Activated naive CD4-positive, alpha-beta T cell treated with anti-CD3 and anti-CD28 coated beads, Interleukin-2, amount 10 ng/mL, durations not matched to agents 7 days and 5 days (primary cell): ENCODE data around the gene UQCC2.

Experiments used
- CTCF ChIA-PET: fragments of 350-600 bp; sonication (Branson Sonifier 250); formaldehyde crosslinking; loops from one replicate; lab custom pipeline; 2021; ENCODE audit warnings: antibody characterized with exemption; lab: Charles Lee
- DNase-seq: peaks from one replicate; pipeline ENCODE4 v3.0.0-alpha.2; 2020
- H3K27ac Mint-ChIP-seq: one replicate; pipeline ENCODE4 v1.8.0; 2021; ENCODE audit warnings: mild to moderate bottlenecking, moderate library complexity, mixed read lengths
- H3K27me3 Mint-ChIP-seq: one replicate; pipeline ENCODE4 v1.8.0; 2021; ENCODE audit warnings: mild to moderate bottlenecking, mixed read lengths
- H3K36me3 Mint-ChIP-seq: one replicate; pipeline ENCODE4 v1.8.0; 2021; ENCODE audit warnings: mixed read lengths
- H3K4me1 Mint-ChIP-seq: one replicate; pipeline ENCODE4 v1.8.0; 2021; ENCODE audit warnings: mixed read lengths
- H3K4me3 Mint-ChIP-seq: one replicate; pipeline ENCODE4 v1.8.0; 2021; ENCODE audit warnings: mild to moderate bottlenecking, moderate library complexity, mixed read lengths
- H3K9me3 Mint-ChIP-seq: one replicate; pipeline ENCODE4 v1.8.0; 2021; ENCODE audit warnings: mixed read lengths

Gene UQCC2

GRCh38 chr6:33659986-33660385 is 51.5 kb downstream of the UQCC2 start:
- Mint-ChIP-seq H3K27ac (no peak overlapping the region), H3K4me1 (no peaks in the 10 kb centered on the region), H3K9me3 (no peaks in the 10 kb centered on the region), H3K27me3 (no peaks in the 10 kb centered on the region), H3K4me3 (no peak overlapping the region), H3K36me3 (peaks cover 37% of the 10 kb centered on the region)
- CTCF ChIA-PET = interaction anchor here (1.1 kb wide), 1 partner anchor 52 kb away, joined by 3 read pairs; no protein-coding TSS in a partner anchor
- no peak for DNase-seq

DNA sequence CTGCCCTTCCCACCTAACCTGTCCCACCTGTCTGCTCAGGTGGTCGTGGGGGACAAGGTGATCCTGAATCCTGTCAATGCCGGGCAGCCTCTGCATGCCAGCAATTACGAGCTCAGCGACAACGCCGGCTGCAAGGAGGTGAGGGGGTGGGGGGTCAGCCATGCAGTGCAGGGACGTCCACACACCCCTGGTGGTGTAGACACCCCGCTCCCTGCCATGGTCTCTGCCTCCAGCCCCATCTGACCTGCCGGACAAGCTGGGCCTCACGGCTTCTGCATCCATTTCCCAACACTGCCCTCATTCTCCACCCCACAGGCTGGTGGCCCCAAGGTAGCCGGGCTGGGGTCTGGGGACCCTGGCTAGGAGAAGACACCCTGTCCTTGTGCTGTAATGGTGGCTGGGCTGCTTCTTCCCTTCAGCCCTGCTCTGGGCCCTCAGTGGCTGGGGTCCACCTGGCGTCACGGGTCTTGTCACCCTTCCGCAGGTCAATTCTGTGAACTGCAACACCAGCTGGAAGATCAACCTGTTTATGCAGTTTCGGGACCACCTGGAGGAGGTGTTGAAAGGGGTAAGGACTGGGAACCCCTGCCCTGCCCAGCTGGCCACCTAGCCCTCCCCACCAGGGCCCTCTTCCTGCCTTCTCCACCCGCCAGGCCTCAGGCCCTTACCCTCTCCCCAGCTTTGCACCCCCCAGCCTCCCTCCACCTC is 52.4 kb downstream of the UQCC2 start:
- Mint-ChIP-seq H3K27me3 (no peaks in the 10 kb centered on the region), H3K27ac (no peak overlapping the region), H3K9me3 (no peaks in the 10 kb centered on the region), H3K36me3 (peaks cover 32% of the 10 kb centered on the region), H3K4me1 (no peaks in the 10 kb centered on the region), H3K4me3 (no peak overlapping the region)
- CTCF ChIA-PET = interaction anchor here (1.1 kb wide), 1 partner anchor 52 kb away, joined by 3 read pairs; no protein-coding TSS in a partner anchor
- no peak for DNase-seq

DNA sequence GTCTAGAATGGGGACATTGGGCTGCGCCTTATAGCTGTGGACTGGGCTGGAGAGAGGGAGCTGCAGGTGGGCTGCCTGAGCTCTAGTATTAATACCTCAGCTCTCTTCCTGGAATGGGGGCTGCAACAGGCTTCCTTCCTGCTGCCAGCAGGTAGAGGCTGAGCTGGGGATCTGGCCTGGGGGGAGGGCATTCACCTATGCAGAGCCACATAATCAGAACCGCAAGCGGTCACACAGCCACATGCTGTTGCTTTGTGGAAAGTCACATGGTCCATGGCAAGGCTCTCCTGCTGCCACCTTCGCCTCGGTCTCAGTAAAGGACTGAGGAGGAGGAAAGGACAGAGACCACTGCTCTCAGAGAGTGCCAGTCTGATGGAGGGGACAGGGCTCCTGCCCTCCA is 54.7 kb downstream of the UQCC2 start:
- CTCF ChIA-PET = no interaction called here
- Mint-ChIP-seq H3K27me3 (no peaks in the 10 kb centered on the region), H3K27ac (no peak overlapping the region), H3K4me3 (no peak overlapping the region), H3K9me3 (no peaks in the 10 kb centered on the region), H3K36me3 (peaks cover 21% of the 10 kb centered on the region), H3K4me1 (no peaks in the 10 kb centered on the region)
- DNase-seq = no peak

GRCh38 chr6:33654831-33655554 is 56.5 kb downstream of the UQCC2 start:
- CTCF ChIA-PET = interaction anchor here (0.9 to 1.0 kb wide), 2 partner anchors 46 to 57 kb away, joined by 3 to 4 read pairs; partner anchors contain the start of gene UQCC2
- Mint-ChIP-seq H3K36me3 (peaks cover 18% of the 10 kb centered on the region), H3K27ac (no peak overlapping the region), H3K27me3 (no peaks in the 10 kb centered on the region), H3K4me3 (no peak overlapping the region), H3K9me3 (no peaks in the 10 kb centered on the region), H3K4me1 (peaks cover 2% of the 10 kb centered on the region)
- DNase-seq = no peak

GRCh38 chr6:33652002-33652401 is 59.5 kb downstream of the UQCC2 start:
- CTCF ChIA-PET = interaction anchor here (0.6 to 1.4 kb wide), 2 partner anchors 49 to 51 kb away, joined by 3 to 4 read pairs; no protein-coding TSS in a partner anchor
- DNase-seq = no peak
- Mint-ChIP-seq H3K4me1 (peaks cover 9% of the 10 kb centered on the region), H3K9me3 (no peaks in the 10 kb centered on the region), H3K27me3 (no peaks in the 10 kb centered on the region), H3K27ac (no peak overlapping the region), H3K4me3 (no peak overlapping the region), H3K36me3 (peaks cover 21% of the 10 kb centered on the region)

DNA sequence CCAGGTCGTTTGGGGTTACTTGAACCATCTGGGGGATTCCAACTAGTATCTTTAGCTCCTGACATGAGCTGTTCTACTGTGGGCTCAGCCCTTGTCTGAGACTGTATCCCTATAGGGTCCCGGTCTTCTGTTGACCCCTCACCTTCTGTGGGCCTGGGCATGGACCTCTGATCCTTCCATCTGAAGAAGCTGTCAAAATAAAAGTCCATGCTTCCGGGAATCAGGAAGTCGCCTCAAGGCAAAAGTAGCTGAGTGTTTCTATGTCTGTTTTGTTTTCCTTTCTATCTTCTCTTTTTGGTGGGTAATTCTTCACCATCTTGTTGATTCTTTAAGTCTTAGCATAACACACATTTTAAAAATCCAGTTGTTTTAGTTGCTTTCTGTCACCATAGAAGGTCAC is 60.1 kb downstream of the UQCC2 start:
- DNase-seq = no peak
- CTCF ChIA-PET = interaction anchor here (1.4 kb wide), 1 partner anchor 49 kb away, joined by 4 read pairs; no protein-coding TSS in a partner anchor
- Mint-ChIP-seq H3K27ac (no peak overlapping the region), H3K27me3 (no peaks in the 10 kb centered on the region), H3K9me3 (no peaks in the 10 kb centered on the region), H3K4me1 (peaks cover 11% of the 10 kb centered on the region), H3K4me3 (no peak overlapping the region), H3K36me3 (peaks cover 23% of the 10 kb centered on the region)
